ENCODE data around the gene DDX18.
"Not testable (repeated sequence)": the region's sequence is repeated elsewhere in the genome, so short reads cannot be mapped to it uniquely, and the experiment has no call there.

The DDX18 gene

GRCh38 chr2:117814417-117815264, at the start of gene DDX18:
DDX18 (plus strand) TSS chr2:117814691; CDS start chr2:117814778, 87 bp downstream.
- peak; percentile 55 to 99 (median 95) for DNase-seq

DNA sequence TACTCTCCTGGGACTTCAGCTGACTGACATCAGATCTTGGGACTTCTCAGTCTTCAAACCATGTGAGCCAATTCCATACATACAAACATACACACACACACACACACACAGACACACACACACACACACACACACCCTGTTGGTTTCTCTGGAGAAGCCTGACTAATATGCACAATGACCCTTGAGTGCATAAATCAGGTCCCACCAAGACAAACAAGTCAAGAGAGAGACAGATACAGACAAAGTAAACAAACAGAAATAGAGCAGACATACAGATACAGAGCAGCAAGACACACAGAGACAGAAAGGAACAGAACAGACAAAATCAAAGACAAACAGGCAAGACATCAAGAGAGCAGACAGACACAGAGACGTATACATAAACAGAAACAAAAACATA, 43.8 kb upstream of the DDX18 start:
- no peak for DNase-seq

- DNase-seq = no peak
Measured at GRCh38 chr2:117771969-117772630, 42.4 kb upstream of the DDX18 start.

DNA sequence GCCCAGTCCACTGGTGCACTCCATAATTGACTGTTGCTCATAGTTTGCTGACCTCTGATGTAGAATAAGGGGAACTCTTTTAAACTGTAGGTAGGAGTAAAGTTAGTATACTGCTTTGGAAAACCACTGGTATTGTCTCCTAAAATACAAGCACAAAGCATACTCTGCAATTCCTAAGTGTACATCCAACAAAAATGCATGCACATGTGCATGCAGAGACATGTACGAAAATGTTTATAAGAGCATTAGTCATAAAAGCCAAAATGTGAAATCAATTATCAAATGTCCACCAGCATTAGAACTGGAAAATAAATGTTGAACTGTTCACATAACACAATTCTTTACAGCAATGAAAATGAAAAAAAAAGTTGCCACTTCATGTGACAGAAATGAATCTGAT, 39.8 kb upstream of the DDX18 start:
- DNase-seq = no peak

DNA sequence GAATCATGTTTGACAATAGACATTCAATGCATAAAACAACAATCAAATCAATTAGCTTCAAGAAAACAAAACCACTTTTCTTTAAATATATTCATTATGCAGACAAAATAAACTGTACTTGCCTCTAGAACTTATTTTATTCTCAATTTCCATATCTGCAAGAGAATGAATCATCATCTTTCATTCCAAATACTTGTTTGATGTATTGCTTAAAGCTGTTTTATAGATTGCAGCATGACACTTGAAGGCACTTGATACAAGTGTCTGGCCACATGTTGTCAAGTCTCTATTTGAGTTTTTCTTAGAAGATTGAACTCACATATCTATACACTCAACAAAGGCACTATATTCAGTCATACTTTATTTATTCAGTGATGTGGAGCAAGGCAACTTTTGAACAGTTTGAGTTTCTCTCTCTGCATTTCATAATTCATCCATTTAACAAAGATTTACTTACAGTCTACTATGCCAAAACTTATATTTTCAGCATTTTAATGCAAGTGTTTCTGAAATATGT, 38.7 kb upstream of the DDX18 start:
- DNase-seq = no peak

GRCh38 chr2:117776888-117777287, 37.6 kb upstream of the DDX18 start:
- no peak for DNase-seq

GRCh38 chr2:117785740-117786139, 28.8 kb upstream of the DDX18 start:
- peak in 9 of 56 donors; percentile 1 to 36 (median 13) for DNase-seq

GRCh38 chr2:117786520-117786919, 28.0 kb upstream of the DDX18 start:
- no peak for DNase-seq

- no peak for DNase-seq
Measured at GRCh38 chr2:117789505-117789904, 25.0 kb upstream of the DDX18 start.

- DNase-seq = no peak
Measured at GRCh38 chr2:117794668-117795067, 19.8 kb upstream of the DDX18 start.

DNA sequence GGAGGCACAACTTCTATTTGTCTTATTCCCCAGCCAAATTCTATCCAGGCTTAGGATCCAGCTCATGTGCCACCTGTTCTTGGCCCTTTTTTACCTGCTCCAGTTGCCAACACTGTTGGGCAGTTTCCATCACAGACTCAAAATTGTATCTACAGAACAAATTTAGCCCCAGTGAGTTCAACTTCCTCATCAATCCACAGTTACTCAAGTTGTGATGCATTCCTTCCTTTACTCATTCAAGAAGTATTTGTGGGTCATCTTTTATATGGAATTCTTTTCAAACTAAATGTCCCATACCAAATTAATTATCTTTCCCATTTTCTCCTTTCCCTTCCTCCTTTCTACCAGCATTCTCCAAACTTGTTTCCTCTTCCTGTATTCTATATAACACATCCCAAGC, 12.7 kb upstream of the DDX18 start:
- DNase-seq = no peak

DNA sequence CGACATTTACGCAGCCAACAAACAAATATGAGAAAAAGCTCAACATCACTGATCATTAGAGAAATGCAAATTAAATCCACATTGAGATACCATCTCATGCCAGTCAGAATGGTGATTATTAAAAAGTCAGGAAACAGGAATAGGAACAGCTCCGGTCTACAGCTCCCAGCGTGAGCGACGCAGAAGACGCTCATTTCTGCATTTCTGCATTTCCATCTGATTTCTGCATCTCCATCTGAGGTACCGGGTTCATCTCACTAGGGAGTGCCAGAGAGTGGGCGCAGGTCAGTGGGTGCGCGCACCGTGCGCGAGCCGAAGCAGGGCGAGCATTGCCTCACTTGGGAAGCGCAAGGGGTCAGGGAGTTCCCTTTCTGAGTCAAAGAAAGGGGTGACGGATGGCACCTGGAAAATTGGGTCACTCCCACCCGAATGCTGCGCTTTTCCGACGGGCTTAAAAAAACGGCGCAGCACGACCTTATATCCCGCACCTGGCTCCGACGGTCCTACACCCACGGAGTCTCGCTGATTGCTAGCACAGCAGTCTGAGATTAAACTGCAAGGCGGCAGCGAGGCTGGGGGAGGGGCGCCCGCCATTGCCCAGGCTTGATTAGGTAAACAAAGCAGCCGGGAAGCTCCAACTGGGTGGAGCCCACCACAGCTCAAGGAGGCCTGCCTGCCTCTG, 10.7 kb upstream of the DDX18 start:
- DNase-seq = not testable (repeated sequence)

DNA sequence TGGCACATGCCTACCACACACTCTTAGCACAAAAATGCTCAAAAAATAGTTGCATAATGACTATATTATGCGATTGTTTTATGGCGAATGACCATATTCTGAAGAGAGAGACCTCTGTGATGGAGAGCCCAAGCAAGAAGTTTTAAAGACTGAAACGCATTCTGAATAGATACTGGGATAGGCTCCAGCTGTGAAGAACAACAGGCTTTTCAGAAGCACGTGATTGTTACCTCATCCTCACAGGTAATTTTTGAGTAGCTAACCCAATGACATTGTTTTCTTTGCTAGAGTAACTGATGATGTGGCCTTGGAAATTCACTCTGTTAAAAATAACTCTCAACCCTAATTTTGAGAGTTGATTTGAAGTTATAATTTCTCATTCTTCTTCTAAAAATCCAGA, 2.0 kb upstream of the DDX18 start:
- no peak for DNase-seq

- no peak for DNase-seq
Measured at GRCh38 chr2:117815946-117816345, 1.5 kb downstream of the DDX18 start.

DNA sequence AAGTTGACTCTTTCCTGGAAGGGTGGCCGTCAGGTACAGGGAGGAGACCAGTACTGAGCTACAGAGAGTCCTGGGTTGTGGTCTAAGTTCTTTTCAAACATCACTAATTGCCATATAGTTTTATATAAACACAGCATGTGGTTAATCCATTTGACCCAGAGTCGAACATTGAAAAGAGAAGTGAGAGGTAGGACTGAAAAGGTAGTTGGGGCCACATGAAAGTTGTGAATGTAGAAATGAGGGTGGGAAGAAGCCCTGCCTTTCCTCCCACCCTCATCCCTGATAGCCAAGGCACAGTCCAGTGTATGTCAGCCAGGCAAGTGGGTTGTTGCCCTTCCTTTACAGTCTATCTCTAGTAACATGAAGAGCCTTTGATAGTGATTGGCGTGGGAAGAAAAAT, 4.4 kb downstream of the DDX18 start:
- DNase-seq = no peak

DNA sequence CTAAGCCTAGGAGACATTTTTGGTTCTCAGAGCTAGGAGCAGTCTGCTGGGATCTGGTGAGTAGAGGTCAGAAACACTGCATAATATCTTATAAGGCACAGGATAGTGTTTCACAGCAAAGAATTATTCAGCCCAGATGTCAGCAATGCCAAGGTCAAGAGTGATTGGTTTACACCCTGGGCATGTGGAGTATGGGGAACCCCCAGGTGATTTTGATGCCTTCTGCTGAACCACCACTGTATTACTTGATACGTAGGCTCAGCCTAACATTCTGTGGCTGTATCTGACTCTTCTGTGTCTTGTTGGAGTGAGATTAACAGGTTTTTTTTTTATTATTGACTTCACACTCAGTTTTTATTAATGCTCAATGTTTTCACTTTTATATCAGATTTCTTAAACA, 6.0 kb downstream of the DDX18 start:
- DNase-seq = no peak

DNA sequence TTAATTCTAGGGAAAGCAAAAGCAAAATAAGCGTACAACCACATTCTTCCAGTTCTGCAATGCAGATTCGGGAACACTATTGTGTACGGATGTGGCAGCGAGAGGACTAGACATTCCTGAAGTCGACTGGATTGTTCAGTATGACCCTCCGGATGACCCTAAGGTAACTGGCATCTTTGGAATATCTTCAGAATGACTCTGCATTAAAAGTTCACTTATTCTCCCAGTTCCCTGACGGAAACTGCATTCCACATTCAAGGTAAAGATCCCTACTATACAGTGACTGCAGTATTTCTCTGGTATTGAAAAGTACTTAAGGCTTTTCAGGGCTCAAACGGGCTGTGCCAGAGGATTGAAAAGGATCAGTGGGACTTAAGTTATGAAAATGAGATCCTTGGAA, 10.9 kb downstream of the DDX18 start:
- DNase-seq = no peak

- DNase-seq = not testable (repeated sequence)
Measured at GRCh38 chr2:117827464-117827863, 13.0 kb downstream of the DDX18 start.

GRCh38 chr2:117828870-117829269, 14.4 kb downstream of the DDX18 start:
- no peak for DNase-seq

DNA sequence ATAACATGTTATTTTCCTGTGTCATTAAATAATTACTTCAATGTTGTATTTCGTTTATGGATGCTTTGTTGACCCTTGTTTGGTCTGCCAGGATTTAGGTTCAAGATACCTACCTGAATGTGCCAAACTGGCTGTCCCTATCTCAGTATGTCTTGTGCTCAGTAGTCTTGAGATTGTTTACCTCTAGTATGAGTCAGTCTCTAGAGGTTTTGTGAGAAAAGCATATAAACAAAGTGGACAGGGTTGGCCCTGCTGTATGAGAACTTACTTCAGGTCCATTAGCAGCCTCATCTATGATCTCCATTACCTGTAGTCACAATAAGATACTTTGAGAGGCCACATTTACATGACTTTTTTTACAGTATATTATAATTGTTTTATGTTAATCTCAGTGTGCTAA, 17.8 kb downstream of the DDX18 start:
- no peak for DNase-seq

GRCh38 chr2:117832905-117833613, 18.6 kb downstream of the DDX18 start:
- DNase-seq = no peak
